Measurements from ENCODE around the gene NPC1L1. TPM values are rescaled to one million over a fixed set of nuclear protein-coding genes. Genes with fewer than 3 reads are reported as not detected.

Gene NPC1L1
- total and polyA plus RNA-seq, 5 donors: 0.05 to 0.08 (median 0.06) TPM; not detected in 2

DNA sequence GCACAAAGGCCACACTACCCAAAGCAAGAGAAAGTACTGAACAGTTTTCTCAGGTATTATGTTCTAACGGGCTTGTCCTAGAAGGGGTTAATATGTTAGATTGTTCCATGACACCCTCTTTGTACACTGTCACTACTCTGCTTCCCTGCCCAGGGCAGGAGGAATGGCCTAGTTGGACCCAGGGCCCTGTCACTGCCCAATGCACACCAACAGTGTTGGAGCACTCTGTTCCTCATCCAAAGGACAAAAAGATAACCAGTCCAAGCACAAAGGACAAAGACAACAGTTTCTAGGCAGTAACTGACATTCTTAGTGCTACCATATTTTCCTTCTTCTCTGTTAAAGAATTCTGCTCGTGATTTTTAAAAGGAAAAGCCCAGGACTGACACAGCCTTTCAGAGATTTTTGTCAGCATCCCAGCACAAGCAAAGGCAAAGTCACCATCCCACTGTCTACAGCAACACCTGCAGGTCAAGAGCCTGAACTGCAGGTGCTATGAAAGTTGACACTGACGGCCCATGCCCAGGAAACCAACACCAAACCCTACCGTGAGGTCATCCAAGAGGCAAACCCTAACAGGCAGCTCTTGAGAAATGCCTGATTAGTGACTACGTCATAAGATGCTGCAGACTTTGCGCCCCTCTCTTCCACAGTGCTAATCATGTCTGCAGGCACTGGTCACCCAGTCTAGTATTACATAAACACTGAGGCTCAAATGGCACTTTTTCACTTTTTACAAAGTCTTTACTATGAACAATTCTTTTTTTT lies 63.9 kb downstream of the NPC1L1 start:
- H3K27ac ChIP-seq (ENCODE audit: low read length): peak overlapping the region; percentile 87
- peak; percentile 55 to 72 (median 59) for DNase-seq
- peak; percentile 77 to 87 for ATAC-seq
- intact Hi-C loops (cut with DNase I): loop anchor here (2.0 to 10.0 kb wide), 4 partner anchors 232 to 242 kb away; no protein-coding TSS in a partner anchor
- H3K4me1 ChIP-seq (ENCODE audit: control insufficient read depth, insufficient read depth, low read length): peaks cover 15% of the 10 kb centered on the region
- WGBS: 26% methylated on average over 6 of the region's 6 CpGs
- no peaks in the 10 kb centered on the region for H3K27me3 ChIP-seq (ENCODE audit: control insufficient read depth, insufficient read depth)
- H3K9me3 ChIP-seq (ENCODE audit: control insufficient read depth, low read length): no peaks in the 10 kb centered on the region
- no peak overlapping the region for H3K4me3 ChIP-seq (ENCODE audit: low read length)

- H3K27ac ChIP-seq (ENCODE audit: low read length): peak overlapping the region; percentile 77
- H3K4me3 ChIP-seq (ENCODE audit: low read length): no peak overlapping the region
- no peaks in the 10 kb centered on the region for H3K27me3 ChIP-seq (ENCODE audit: control insufficient read depth, insufficient read depth)
- intact Hi-C loops (cut with DNase I): loop anchor here (2.0 to 10.0 kb wide), 4 partner anchors 232 to 242 kb away; no protein-coding TSS in a partner anchor
- ATAC-seq (no peak), DNase-seq (no peak)
- H3K9me3 ChIP-seq (ENCODE audit: control insufficient read depth, low read length): no peaks in the 10 kb centered on the region
- peaks cover 17% of the 10 kb centered on the region for H3K4me1 ChIP-seq (ENCODE audit: control insufficient read depth, insufficient read depth, low read length)
- 83% methylated on average over 5 of the region's 5 CpGs for WGBS
These were observed 64.8 kb downstream of the NPC1L1 start for GRCh38 chr7:44476313-44476712.

DNA sequence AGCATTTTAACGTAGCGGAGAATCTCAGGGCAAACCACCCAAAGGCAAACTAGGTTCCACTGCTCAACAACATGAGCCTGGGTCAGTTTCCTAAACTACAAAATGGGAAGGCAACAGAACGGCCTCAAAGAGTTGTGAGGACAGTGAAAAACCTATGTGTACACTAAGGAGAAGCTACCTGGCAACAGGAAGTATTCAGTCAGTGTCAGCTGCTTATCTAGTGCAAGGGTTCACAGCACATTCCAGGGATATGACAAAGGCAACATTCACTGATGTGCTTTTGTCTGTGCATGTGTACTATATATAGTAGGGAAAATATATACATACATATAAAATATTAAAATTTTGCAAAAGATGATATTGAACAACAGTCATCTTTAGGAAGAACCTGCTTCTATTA lies 67.8 kb downstream of the NPC1L1 start:
- Histone ChIP-seq H3K9me3 (ENCODE audit: control insufficient read depth, low read length) (no peaks in the 10 kb centered on the region), H3K27me3 (ENCODE audit: control insufficient read depth, insufficient read depth) (no peaks in the 10 kb centered on the region), H3K4me3 (ENCODE audit: low read length) (no peak overlapping the region), H3K27ac (ENCODE audit: low read length) (peak overlapping the region; percentile 20), H3K4me1 (ENCODE audit: control insufficient read depth, insufficient read depth, low read length) (peaks cover 22% of the 10 kb centered on the region)
- ATAC-seq (no peak), DNase-seq (no peak)
- 69% methylated on average over 3 of the region's 3 CpGs for WGBS
- intact Hi-C loops (cut with DNase I): loop anchor here in 2 of 4 donors (10.0 kb wide), 2 partner anchors 228 to 238 kb away; no protein-coding TSS in a partner anchor

GRCh38 chr7:44472843-44473242 lies 68.3 kb downstream of the NPC1L1 start:
- Histone ChIP-seq H3K4me1 (ENCODE audit: control insufficient read depth, insufficient read depth, low read length) (peaks cover 22% of the 10 kb centered on the region), H3K4me3 (ENCODE audit: low read length) (no peak overlapping the region), H3K27me3 (ENCODE audit: control insufficient read depth, insufficient read depth) (no peaks in the 10 kb centered on the region), H3K9me3 (ENCODE audit: control insufficient read depth, low read length) (no peaks in the 10 kb centered on the region), H3K27ac (ENCODE audit: low read length) (peak overlapping the region; percentile 75)
- 29% methylated on average over 3 of the region's 3 CpGs for WGBS
- no peak for ATAC-seq
- intact Hi-C loops (cut with DNase I): loop anchor here in 2 of 4 donors (10.0 kb wide), 2 partner anchors 228 to 238 kb away; no protein-coding TSS in a partner anchor
- DNase-seq: no peak

DNA sequence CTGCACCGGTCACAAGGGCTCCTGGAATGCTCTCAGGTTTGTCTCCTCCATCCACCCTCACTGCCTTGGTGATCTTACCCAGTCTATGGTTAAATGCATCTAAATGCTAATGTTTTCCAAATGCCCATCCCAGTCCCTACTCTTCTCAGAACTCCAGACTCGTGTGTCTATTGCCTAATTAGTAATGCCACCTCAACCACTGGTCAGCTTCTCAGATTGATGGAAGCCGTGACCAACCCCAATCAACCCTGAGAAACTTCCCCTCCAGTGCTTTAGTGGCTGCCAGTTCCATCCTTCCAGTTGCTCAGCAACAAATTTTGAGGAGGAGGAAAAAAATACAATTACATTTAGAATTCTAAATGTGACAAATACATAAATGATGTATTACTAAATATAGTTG lies 69.3 kb downstream of the NPC1L1 start:
- Histone ChIP-seq H3K4me3 (ENCODE audit: low read length) (no peak overlapping the region), H3K27ac (ENCODE audit: low read length) (no peak overlapping the region), H3K27me3 (ENCODE audit: control insufficient read depth, insufficient read depth) (no peaks in the 10 kb centered on the region), H3K9me3 (ENCODE audit: control insufficient read depth, low read length) (no peaks in the 10 kb centered on the region), H3K4me1 (ENCODE audit: control insufficient read depth, insufficient read depth, low read length) (peaks cover 20% of the 10 kb centered on the region)
- DNase-seq (no peak), ATAC-seq (peak in 1 of 2 donors; percentile 31)
- intact Hi-C loops (cut with DNase I): loop anchor here in 2 of 4 donors (10.0 kb wide), 2 partner anchors 227 to 237 kb away; no protein-coding TSS in a partner anchor
- 73% methylated on average over 3 of the region's 3 CpGs for WGBS

- 88% methylated on average over 1 of the region's 1 CpG for WGBS
- intact Hi-C loops (cut with DNase I): loop anchor here in 2 of 4 donors (10.0 kb wide), 2 partner anchors 227 to 237 kb away; no protein-coding TSS in a partner anchor
These were observed 69.7 kb downstream of the NPC1L1 start for GRCh38 chr7:44471436-44471835.

GRCh38 chr7:44470628-44471245 lies 70.4 kb downstream of the NPC1L1 start:
- no peak for DNase-seq
- WGBS: 77% methylated on average over 5 of the region's 5 CpGs
- H3K27me3 ChIP-seq (ENCODE audit: control insufficient read depth, insufficient read depth): no peaks in the 10 kb centered on the region
- peaks cover 25% of the 10 kb centered on the region for H3K4me1 ChIP-seq (ENCODE audit: control insufficient read depth, insufficient read depth, low read length)
- no peaks in the 10 kb centered on the region for H3K9me3 ChIP-seq (ENCODE audit: control insufficient read depth, low read length)
- no peak for ATAC-seq
- intact Hi-C loops (cut with DNase I): loop anchor here in 2 of 4 donors (10.0 kb wide), 2 partner anchors 226 to 236 kb away; no protein-coding TSS in a partner anchor
- H3K27ac ChIP-seq (ENCODE audit: low read length): peak overlapping the region; percentile 15
- no peak overlapping the region for H3K4me3 ChIP-seq (ENCODE audit: low read length)

More at GRCh38 chr7:44471436-44471835, 69.7 kb downstream of the NPC1L1 start:
- no peaks in the 10 kb centered on the region for H3K27me3 ChIP-seq (ENCODE audit: control insufficient read depth, insufficient read depth)
- H3K9me3 ChIP-seq (ENCODE audit: control insufficient read depth, low read length): no peaks in the 10 kb centered on the region
- H3K4me3 ChIP-seq (ENCODE audit: low read length): no peak overlapping the region
- ATAC-seq (peak in 1 of 2 donors; percentile 21), DNase-seq (no peak)
- H3K27ac ChIP-seq (ENCODE audit: low read length): no peak overlapping the region
- peaks cover 22% of the 10 kb centered on the region for H3K4me1 ChIP-seq (ENCODE audit: control insufficient read depth, insufficient read depth, low read length)

GRCh38 chr7:44470135-44470479 lies 71.0 kb downstream of the NPC1L1 start:
- 71% methylated on average over 2 of the region's 2 CpGs for WGBS
- H3K27me3 ChIP-seq (ENCODE audit: control insufficient read depth, insufficient read depth): no peaks in the 10 kb centered on the region
- H3K9me3 ChIP-seq (ENCODE audit: control insufficient read depth, low read length): no peaks in the 10 kb centered on the region
- intact Hi-C loops (cut with DNase I): loop anchor here in 2 of 4 donors (10.0 kb wide), 2 partner anchors 225 to 235 kb away; no protein-coding TSS in a partner anchor
- DNase-seq (no peak), ATAC-seq (no peak)
- no peak overlapping the region for H3K4me3 ChIP-seq (ENCODE audit: low read length)
- H3K27ac ChIP-seq (ENCODE audit: low read length): peak overlapping the region; percentile 15
- peaks cover 26% of the 10 kb centered on the region for H3K4me1 ChIP-seq (ENCODE audit: control insufficient read depth, insufficient read depth, low read length)

DNA sequence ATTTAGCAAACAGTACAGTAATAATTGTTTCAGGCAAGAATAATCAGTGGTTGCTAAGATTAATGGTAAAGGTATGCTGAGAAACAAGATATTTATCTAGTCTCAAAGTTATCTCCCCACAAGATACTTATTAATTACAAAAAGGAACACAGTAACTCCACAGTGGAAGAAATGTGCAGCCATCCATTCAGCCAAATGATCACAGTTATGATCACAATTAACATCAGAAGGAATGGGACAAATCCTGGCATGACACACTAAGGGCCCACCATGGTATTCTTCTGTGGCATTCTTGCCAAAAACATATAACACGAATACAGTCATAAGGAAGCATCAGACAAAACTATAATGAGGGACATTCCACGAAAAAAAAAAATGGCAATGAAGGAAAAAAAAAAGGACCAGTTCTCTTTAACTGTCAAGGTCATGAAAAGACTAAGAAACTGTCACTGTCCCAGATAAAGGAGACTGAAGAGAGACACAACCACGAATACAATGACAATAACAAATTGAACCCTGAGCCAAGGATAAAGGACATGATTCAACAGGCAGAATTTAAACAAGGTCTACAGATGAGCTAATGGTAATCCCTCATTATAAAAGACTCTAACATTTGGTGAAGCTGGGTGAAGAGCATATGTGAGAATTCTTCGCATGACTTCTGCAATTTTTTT lies 71.5 kb downstream of the NPC1L1 start:
- H3K9me3 ChIP-seq (ENCODE audit: control insufficient read depth, low read length): no peaks in the 10 kb centered on the region

GRCh38 chr7:44467217-44467548 lies 73.9 kb downstream of the NPC1L1 start:
- H3K4me3 ChIP-seq (ENCODE audit: low read length): no peak overlapping the region
- no peaks in the 10 kb centered on the region for H3K27me3 ChIP-seq (ENCODE audit: control insufficient read depth, insufficient read depth)
- ATAC-seq (no peak), DNase-seq (no peak)
- WGBS: 97% methylated on average over 4 of the region's 4 CpGs
- intact Hi-C loops (cut with DNase I): no loop called here
- no peak overlapping the region for H3K27ac ChIP-seq (ENCODE audit: low read length)
- H3K4me1 ChIP-seq (ENCODE audit: control insufficient read depth, insufficient read depth, low read length): peaks cover 26% of the 10 kb centered on the region
- H3K9me3 ChIP-seq (ENCODE audit: control insufficient read depth, low read length): no peaks in the 10 kb centered on the region

More for the DNA sequence above, 71.5 kb downstream of the NPC1L1 start:
- Histone ChIP-seq H3K4me1 (ENCODE audit: control insufficient read depth, insufficient read depth, low read length) (peaks cover 27% of the 10 kb centered on the region), H3K4me3 (ENCODE audit: low read length) (no peak overlapping the region), H3K27ac (ENCODE audit: low read length) (no peak overlapping the region), H3K27me3 (ENCODE audit: control insufficient read depth, insufficient read depth) (no peaks in the 10 kb centered on the region)
- WGBS: 45% methylated on average over 4 of the region's 4 CpGs
- ATAC-seq: no peak
- no peak for DNase-seq
- intact Hi-C loops (cut with DNase I): loop anchor here in 2 of 4 donors (10.0 kb wide), 2 partner anchors 225 to 235 kb away; no protein-coding TSS in a partner anchor
